Activated naive CD4-positive, alpha-beta T cell treated with anti-CD3 and anti-CD28 coated beads, Interleukin-2, amount 50 U/mL, for 24 hours (primary cell): ENCODE measurements around the gene TRMT1.
A peak's percentile ranks its signal among the peaks of the same experiment; 100 is the strongest.

Source experiments
- H3K27ac Mint-ChIP-seq: one replicate; pipeline ENCODE4 v1.8.0; 2021; ENCODE audit warnings: mild to moderate bottlenecking, mixed read lengths
- H3K27me3 Mint-ChIP-seq: one replicate; pipeline ENCODE4 v1.8.0; 2021; ENCODE audit warnings: mixed read lengths
- H3K36me3 Mint-ChIP-seq: one replicate; pipeline ENCODE4 v1.8.0; 2021; ENCODE audit warnings: mixed read lengths
- H3K4me1 Mint-ChIP-seq: one replicate; pipeline ENCODE4 v1.8.0; 2021; ENCODE audit warnings: mixed read lengths
- H3K4me3 Mint-ChIP-seq: one replicate; pipeline ENCODE4 v1.8.0; 2021; ENCODE audit warnings: mild to moderate bottlenecking, mixed read lengths
- H3K9me3 Mint-ChIP-seq: one replicate; pipeline ENCODE4 v1.8.0; 2021; ENCODE audit warnings: mixed read lengths

Gene TRMT1

DNA sequence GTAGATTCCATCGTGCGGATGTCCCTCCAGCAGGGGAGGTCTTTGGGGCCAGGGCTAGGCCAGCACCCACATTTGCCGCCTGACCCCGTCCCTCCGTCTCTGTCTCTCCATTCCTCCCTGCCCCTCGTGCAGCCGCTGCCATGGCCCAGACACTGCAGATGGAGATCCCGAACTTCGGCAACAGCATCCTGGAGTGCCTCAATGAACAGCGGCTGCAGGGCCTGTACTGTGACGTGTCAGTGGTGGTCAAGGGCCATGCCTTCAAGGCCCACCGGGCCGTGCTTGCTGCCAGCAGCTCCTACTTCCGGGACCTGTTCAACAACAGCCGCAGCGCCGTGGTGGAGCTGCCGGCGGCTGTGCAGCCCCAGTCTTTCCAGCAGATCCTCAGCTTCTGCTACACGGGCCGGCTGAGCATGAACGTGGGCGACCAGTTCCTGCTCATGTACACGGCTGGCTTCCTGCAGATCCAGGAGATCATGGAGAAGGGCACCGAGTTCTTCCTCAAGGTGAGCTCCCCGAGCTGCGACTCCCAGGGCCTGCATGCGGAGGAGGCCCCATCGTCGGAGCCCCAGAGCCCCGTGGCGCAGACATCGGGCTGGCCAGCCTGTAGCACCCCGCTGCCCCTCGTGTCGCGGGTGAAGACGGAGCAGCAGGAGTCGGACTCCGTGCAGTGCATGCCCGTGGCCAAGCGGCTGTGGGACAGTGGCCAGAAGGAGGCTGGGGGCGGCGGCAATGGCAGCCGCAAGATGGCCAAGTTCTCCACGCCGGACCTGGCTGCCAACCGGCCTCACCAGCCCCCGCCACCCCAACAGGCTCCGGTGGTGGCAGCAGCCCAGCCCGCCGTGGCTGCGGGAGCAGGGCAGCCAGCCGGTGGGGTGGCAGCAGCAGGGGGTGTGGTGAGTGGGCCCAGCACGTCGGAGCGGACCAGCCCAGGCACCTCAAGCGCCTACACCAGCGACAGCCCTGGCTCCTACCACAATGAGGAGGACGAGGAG lies 18.8 kb upstream of the TRMT1 start:
- Mint-ChIP-seq H3K4me3 (no peak overlapping the region), H3K9me3 (no peaks in the 10 kb centered on the region), H3K27ac (no peak overlapping the region), H3K36me3 (peaks cover 2% of the 10 kb centered on the region), H3K4me1 (peaks cover 24% of the 10 kb centered on the region), H3K27me3 (no peaks in the 10 kb centered on the region)

DNA sequence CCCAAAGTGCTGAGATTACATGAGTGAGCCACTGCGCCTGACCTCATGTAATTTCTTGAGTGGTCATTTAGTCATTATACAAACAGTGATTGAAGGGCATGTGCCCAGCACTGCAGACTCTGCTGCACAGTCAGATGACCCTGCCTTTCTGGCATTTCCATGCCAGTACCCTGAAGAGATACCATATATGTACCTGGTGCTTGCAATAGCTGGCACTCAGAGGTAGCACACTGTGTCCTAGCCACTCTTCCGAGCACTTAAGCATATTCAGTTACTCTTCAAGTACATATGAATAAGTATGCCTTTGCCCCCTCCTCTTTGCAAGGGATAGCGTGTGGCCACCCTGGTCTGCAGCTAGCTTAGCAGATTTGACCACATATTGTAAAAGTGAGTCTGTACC lies 18.1 kb upstream of the TRMT1 start:
- Mint-ChIP-seq H3K36me3 (peaks cover 2% of the 10 kb centered on the region), H3K27me3 (no peaks in the 10 kb centered on the region), H3K4me1 (peaks cover 24% of the 10 kb centered on the region), H3K27ac (no peak overlapping the region), H3K9me3 (no peaks in the 10 kb centered on the region), H3K4me3 (no peak overlapping the region)

DNA sequence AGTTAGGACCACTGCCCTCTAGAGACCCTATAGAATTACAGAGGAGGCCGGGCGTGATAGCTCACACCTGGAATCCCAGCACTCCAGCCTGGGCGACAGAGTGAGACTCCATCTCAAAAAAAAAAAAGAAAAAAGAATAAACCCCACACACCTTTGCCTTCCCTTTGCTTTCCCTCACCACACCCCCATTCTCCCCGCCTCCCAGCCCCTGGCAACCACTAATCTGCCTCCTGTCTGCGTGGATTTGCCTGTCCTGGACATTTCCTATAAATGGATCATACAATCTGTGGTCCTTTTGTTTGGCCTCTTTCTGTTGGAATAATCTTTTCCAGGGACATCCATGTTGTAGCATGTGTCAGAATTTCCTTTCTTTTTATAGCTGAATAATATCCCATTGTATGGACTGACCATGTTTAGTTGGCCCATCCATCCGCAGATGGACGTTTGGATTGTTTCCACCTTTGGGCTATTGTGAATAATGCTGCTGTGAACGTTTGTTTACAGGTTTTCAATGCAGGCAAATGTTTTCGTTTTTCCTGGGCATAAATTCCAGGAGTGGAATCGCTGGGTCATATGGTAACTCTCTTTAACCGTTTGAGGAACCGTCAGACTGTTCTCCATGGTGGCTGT lies 16.8 kb upstream of the TRMT1 start:
- Mint-ChIP-seq H3K4me1 (peaks cover 31% of the 10 kb centered on the region), H3K27ac (no peak overlapping the region), H3K4me3 (no peak overlapping the region), H3K36me3 (peaks cover 2% of the 10 kb centered on the region), H3K27me3 (no peaks in the 10 kb centered on the region), H3K9me3 (no peaks in the 10 kb centered on the region)

DNA sequence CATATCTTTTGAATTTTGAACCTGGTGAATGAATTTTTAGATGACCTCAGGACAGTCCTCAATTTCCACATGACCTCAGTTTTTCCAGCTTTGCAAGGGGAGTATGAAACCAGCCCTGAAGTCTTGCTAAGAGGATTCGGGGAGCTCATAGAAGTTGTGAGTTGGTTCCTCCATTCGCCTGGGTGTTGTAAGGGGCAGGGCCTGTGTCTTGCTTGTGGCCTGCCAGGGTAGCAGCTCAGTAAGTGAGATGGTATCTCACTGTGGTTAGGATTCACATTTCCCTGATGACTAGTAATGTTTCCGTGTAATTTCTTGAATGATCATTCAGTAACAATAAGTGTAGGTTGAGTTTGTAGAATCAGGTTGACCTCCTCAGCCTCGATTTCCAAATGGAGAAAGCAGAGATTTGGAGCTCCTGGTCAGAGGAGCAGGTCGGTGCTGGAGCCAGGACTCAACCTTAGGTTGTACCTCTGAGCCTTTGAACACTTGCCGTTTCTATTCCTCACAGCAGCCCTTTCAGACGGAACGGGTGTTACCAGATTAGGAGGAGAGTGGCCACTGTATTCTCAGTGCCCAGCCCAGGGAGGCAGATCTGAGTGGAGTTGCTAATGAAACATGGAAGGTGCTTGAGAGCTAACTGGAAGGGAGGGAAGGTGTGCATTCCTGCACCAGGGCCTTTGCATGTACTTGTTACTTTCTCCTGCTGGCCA lies 16.1 kb upstream of the TRMT1 start:
- peaks cover 36% of the 10 kb centered on the region for H3K4me1 Mint-ChIP-seq
- H3K4me3 Mint-ChIP-seq: peak overlapping the region; percentile 64
- peak overlapping the region; percentile 85 for H3K27ac Mint-ChIP-seq
- peaks cover 2% of the 10 kb centered on the region for H3K36me3 Mint-ChIP-seq
- no peaks in the 10 kb centered on the region for H3K27me3 Mint-ChIP-seq
- H3K9me3 Mint-ChIP-seq: no peaks in the 10 kb centered on the region

DNA sequence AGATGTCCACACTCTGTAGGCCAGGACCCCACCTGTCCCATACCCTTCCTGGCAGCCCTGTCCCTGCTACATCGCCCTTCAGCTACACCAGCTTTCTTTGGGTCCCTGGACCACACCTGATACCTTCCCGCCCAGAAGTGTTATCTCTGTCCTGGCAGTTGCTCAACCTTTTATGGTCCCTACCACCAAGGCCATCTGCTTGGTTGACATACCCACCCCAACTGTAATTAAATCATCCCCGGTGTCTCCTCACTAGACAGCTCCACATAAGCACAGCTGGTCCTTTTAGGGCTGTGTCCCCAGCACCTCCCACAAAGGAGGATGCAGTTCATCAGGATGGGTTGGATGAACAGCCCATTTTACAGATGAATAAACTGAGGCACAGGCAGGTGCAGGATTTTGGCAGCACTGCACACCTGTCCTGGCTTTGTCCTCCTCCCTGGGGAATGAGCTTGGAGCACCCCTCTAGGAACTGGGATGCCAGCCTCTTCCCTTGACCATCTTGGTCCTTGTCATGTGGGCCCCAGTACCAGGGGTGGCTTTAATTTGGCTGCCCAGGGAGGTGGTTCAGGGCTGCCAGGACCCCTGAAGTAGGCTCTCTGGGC lies 14.4 kb upstream of the TRMT1 start:
- no peaks in the 10 kb centered on the region for H3K36me3 Mint-ChIP-seq
- H3K9me3 Mint-ChIP-seq: no peaks in the 10 kb centered on the region
- H3K27me3 Mint-ChIP-seq: no peaks in the 10 kb centered on the region
- peak overlapping the region; percentile 35 for H3K27ac Mint-ChIP-seq
- H3K4me1 Mint-ChIP-seq: peaks cover 36% of the 10 kb centered on the region
- no peak overlapping the region for H3K4me3 Mint-ChIP-seq

DNA sequence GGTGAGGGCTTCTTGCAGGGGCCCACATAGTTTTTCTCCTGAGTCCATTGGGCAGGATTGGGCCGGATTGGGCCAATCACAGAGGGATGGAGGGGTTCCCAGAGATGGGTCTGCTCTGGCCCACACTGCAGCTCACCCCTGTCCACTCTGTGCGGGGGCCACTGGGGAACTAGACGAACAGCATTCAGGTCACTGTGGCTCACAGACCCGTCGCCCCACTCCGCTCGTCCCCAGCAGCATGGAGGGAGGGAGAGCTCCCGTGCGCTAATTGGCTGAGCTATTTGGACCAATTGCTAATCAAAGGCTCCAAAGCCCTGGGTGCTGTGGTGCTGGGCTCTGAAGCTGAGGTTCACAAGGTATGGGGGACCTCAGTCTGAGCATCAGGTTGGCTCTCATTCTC lies 12.8 kb upstream of the TRMT1 start:
- no peak overlapping the region for H3K4me3 Mint-ChIP-seq
- H3K27me3 Mint-ChIP-seq: no peaks in the 10 kb centered on the region
- no peak overlapping the region for H3K27ac Mint-ChIP-seq
- no peaks in the 10 kb centered on the region for H3K36me3 Mint-ChIP-seq
- peaks cover 36% of the 10 kb centered on the region for H3K4me1 Mint-ChIP-seq
- no peaks in the 10 kb centered on the region for H3K9me3 Mint-ChIP-seq

DNA sequence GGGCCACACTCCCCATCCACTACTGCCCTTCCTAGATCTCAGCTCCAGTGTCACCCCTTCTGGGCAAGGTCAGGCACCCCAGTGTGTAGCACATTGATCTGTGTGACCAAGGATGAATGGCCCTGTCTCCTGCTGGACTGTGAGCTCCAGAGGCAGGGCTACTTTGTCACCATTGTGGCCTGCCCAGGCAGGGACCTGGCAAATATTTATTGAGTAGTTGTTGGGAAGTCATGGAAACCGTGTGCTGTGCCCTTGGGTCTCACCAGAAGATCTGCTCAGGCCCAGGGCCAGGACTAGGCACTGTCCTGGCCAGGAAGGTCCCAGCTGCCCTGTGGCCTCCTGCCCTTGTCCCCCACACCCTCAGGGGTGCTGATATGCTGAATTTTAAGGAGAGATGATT lies 12.0 kb upstream of the TRMT1 start:
- H3K27ac Mint-ChIP-seq: no peak overlapping the region
- H3K27me3 Mint-ChIP-seq: no peaks in the 10 kb centered on the region
- H3K4me3 Mint-ChIP-seq: no peak overlapping the region
- H3K4me1 Mint-ChIP-seq: peaks cover 37% of the 10 kb centered on the region
- no peaks in the 10 kb centered on the region for H3K36me3 Mint-ChIP-seq
- H3K9me3 Mint-ChIP-seq: no peaks in the 10 kb centered on the region

DNA sequence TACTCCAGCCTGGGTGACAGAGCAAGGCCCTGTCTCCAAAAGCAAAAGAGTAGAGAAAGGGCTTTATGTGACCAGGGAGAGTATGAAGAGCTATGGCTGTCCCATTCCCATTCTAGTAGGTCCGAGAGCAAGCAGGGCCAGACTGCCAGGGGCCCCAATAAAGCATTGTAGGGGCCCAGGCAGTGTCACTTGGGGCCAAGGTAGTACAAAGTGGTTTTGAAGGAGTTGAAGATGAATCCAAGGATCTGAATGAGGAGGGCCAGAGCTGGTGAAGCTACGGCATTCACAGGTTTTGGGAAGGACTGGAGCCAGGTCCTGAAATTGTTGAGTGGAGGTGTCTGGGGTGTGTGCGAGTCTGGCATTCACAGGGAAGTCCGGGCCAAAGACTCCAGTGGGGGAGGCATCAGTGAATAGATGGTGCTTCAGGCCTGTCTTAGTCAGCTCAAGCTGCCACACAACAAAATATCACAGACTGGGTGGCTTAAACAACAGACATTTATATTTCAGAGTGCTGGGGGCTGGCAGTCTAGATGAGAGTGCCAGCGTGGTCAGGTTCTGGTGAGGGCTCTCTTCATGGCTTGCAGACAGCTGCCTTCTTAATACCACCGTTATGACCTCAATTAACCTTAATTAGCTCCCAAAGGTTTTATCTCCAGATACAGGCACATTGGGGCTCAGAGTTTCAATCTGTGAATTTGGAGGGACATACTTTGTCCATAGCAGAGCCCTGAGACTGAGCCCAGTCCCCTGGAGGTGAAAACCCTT lies 11.5 kb upstream of the TRMT1 start:
- no peaks in the 10 kb centered on the region for H3K36me3 Mint-ChIP-seq
- no peaks in the 10 kb centered on the region for H3K9me3 Mint-ChIP-seq
- peaks cover 35% of the 10 kb centered on the region for H3K4me1 Mint-ChIP-seq
- no peak overlapping the region for H3K4me3 Mint-ChIP-seq
- peak overlapping the region; percentile 85 for H3K27ac Mint-ChIP-seq
- no peaks in the 10 kb centered on the region for H3K27me3 Mint-ChIP-seq

DNA sequence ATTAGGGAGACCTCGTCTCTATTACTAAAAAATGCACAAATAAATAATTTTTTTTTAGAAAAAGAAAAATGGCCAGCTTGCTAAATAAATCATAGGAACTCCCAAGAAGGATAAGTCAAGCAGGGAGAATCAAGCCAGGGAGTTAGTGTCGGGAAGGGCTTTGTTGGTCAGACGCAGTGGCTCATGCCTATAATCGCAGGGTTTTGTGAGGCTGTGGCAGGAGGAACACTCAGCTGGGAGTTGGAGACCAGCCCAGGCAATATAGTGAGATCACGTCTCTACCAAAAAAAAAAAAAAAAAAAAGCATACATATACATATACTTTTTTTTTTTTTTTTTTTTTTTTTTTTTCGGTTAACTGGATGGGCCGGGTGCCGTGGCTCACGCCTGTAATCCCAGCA lies 10.5 kb upstream of the TRMT1 start:
- Mint-ChIP-seq H3K4me3 (no peak overlapping the region), H3K4me1 (peaks cover 37% of the 10 kb centered on the region), H3K27ac (no peak overlapping the region), H3K36me3 (no peaks in the 10 kb centered on the region), H3K27me3 (no peaks in the 10 kb centered on the region), H3K9me3 (no peaks in the 10 kb centered on the region)

DNA sequence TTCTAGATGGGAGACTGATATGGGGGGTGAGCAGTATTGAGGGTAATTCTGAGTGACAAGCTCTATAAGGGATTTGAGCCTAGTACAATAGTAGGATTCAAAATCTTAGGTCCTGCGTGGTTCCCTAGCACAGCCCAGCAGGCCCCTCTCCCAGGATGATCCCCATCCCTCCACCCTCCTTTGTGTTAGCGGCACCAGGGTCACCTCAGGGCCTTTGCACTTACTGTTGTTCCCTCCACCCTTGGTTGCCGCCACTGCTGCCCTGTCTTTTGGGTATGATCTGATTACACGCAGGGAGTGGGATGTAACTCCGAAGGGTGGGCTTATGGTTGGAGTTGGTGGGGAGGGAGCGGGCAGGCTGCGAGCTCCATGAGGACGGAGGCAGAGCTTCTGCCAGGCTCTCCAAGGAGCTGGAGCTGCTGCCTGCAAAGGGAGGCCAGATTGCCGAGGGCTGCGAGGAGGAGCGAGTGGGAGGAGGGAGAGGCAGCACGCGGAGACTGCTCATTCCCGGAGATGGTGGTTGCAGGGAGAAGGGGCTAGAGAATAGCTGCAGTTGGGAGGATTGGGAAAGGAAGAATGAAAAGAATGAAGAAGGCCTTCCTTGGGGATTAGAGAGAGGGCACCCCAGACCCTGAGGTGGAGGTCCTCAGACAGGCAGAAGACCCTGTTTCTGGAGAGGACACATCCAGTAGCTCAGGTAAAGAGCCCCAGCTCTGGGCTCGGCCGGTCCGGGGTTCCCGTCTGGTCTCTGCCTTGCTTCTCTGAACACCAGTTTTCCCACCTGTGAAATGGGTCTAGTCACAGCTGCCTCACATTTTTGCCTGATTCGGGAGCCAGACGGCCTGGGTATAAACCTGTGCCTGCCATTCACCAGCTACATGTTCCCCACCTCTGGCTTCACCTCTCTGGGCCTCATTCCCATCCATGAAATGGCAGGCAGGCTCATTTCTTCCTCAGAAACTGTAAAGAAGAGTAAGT lies 6.7 kb upstream of the TRMT1 start:
- H3K27me3 Mint-ChIP-seq: no peaks in the 10 kb centered on the region
- no peaks in the 10 kb centered on the region for H3K36me3 Mint-ChIP-seq
- H3K9me3 Mint-ChIP-seq: no peaks in the 10 kb centered on the region
- no peak overlapping the region for H3K4me3 Mint-ChIP-seq
- peaks cover 50% of the 10 kb centered on the region for H3K4me1 Mint-ChIP-seq
- peak overlapping the region; percentile 87 for H3K27ac Mint-ChIP-seq

DNA sequence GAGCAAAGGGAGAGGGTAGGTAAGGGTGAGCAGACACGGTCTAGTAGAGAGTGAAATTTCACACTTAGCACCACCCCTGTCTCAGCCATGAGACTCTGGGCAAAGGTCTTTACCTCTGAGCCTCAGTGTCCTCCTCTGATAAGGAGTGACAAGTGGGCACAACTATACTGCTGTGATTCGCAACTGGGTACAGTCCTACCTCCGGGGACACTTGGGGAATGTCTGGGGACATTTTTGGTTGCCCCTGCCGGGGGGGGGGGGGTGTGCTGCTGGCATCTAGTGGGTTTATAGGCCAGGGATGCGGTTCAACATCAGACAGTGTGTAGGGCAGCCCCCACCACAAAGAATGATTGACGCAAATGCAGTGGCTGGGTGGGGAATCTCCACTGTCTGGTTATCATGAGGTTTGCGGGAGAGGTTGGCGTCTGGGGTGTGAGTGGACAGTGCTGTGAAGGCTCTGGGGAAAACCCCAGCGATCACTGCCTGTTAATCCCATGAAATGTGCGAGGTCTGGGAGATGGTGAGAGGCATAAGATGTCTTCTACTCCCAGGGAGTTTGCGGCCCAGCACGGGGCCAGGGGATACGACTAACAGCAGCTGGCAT lies 5.8 kb upstream of the TRMT1 start:
- H3K27ac Mint-ChIP-seq: peak overlapping the region; percentile 68
- H3K4me1 Mint-ChIP-seq: peaks cover 44% of the 10 kb centered on the region
- H3K36me3 Mint-ChIP-seq: no peaks in the 10 kb centered on the region
- no peaks in the 10 kb centered on the region for H3K27me3 Mint-ChIP-seq
- H3K9me3 Mint-ChIP-seq: no peaks in the 10 kb centered on the region
- H3K4me3 Mint-ChIP-seq: no peak overlapping the region

DNA sequence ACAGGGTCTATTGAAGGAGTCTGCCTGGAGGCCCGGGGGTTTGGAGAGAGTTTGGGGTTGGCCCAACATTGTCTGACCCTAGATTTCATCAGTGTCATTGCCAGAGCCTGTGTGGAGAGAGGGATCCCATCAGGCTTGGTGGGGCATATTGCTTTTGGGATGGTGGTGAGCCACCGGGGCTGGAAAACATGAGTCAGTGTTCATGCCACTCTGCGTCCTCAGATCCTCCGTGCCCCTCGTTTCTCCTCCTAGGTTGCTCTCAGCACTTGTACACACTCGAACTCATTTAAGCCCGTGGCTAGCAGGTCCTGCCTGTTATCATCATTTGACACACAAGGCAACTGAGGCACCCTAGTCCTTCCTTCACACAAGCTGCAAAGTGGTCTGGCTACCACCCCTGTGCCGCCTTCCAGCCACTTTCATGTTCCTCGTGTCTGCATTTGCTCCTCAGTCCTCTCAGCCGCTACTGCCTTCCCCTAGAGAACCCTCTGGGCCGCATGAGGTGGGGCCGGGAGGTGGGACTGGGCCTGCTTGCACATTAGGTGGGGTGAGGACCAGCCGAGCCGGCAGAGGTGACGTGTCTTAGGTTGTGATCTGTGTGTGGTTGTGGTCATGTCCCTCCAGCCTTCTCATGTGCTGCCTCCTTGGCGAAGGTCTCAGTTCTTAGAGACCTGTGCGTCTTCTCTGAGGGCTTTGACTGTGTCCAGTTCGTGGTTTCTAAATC lies 5.2 kb upstream of the TRMT1 start:
- Mint-ChIP-seq H3K36me3 (no peaks in the 10 kb centered on the region), H3K4me3 (no peak overlapping the region), H3K27ac (peak overlapping the region; percentile 68), H3K27me3 (no peaks in the 10 kb centered on the region), H3K9me3 (no peaks in the 10 kb centered on the region), H3K4me1 (peaks cover 49% of the 10 kb centered on the region)

DNA sequence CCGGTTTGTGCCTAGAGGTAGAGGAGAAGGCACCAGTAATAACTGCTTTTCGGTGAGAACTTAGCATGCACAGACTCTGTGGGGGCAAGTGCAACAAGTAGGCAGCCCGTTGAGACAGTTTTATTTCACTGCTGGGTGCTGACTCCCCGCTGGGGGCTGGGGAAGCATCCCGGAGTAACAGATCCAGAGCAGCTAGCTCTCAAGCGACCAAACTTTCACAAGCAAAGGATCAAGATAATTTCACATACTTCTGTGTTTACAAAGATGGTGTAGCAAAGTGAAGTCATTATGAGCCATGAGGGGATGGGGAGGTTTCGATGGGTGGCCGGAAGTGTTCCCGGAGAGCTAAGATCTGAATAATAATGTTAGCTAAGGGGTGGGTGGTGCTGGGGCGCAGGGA lies 4.3 kb upstream of the TRMT1 start:
- H3K4me3 Mint-ChIP-seq: peak overlapping the region; percentile 15
- no peaks in the 10 kb centered on the region for H3K27me3 Mint-ChIP-seq
- no peaks in the 10 kb centered on the region for H3K9me3 Mint-ChIP-seq
- peaks cover 1% of the 10 kb centered on the region for H3K36me3 Mint-ChIP-seq
- H3K27ac Mint-ChIP-seq: peak overlapping the region; percentile 81
- H3K4me1 Mint-ChIP-seq: peaks cover 53% of the 10 kb centered on the region
